ENCODE data around the gene PLAC9.

DNA sequence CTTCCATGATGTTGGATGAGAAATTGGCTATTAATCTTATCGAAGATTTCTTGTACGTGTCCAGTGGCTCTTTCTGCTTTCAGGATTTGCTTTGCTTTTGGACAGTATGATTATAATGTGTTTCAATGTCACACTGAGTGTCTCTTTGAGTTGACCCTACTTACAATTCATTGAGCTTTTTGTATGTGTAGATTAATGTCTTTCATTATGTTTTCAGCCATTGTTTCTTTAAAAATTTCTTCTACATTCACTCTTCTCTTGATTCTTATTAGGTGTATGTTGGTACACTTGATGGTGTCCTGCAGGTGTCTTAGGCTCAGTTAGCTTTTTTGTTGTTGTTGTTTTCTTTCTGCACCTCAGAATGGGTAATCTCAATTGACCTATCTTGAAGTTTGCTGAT, 16.6 kb downstream of the PLAC9 start:
- TF ChIP-seq POLR2A (IDR thresholded peaks at IDR 0.05) = no peak
- TF ChIP-seq, protein P1, sequence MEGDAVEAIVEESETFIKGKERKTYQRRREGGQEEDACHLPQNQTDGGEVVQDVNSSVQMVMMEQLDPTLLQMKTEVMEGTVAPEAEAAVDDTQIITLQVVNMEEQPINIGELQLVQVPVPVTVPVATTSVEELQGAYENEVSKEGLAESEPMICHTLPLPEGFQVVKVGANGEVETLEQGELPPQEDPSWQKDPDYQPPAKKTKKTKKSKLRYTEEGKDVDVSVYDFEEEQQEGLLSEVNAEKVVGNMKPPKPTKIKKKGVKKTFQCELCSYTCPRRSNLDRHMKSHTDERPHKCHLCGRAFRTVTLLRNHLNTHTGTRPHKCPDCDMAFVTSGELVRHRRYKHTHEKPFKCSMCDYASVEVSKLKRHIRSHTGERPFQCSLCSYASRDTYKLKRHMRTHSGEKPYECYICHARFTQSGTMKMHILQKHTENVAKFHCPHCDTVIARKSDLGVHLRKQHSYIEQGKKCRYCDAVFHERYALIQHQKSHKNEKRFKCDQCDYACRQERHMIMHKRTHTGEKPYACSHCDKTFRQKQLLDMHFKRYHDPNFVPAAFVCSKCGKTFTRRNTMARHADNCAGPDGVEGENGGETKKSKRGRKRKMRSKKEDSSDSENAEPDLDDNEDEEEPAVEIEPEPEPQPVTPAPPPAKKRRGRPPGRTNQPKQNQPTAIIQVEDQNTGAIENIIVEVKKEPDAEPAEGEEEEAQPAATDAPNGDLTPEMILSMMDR (IDR thresholded peaks at IDR 0.05) = no peak

All from lower leg skin (tissue), 3 donors.